Activated CD8-positive, alpha-beta memory T cell treated with anti-CD3 and anti-CD28 coated beads for 24 hours (primary cell): ENCODE data around the gene CYP4F22.
"Not testable (repeated sequence)": the region's sequence is repeated elsewhere in the genome, so short reads cannot be mapped to it uniquely, and the experiment has no call there.

Experiments
- DNase-seq: peaks from one replicate; pipeline ENCODE4 v3.0.0-alpha.2; 2020

The CYP4F22 gene

GRCh38 chr19:15508035-15508710 lies at the start of gene CYP4F22:
Gene CYP4F22 (plus strand): TSS chr19:15508525. CDS start chr19:15525337, 16,812 bp downstream.
- DNase-seq: peak; percentile 73

DNA sequence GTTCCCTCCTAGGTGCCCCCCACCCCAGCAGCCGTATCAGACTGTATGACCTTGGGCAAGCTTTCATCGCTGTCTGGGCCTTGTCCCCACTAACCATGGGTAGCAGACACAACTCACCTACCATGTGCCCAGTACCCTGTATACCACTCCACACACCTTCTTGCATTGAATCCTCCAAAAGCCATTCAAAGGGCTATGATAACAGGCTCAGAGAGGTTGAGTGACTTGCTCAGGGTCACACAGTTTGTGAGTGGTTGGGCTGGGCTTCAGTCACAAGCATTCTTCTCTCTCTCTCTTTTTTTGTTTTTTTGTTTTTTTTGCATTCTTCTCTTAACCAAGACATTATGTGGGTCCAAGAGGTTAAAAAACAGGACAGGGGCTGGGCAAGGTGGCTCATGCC lies 46.6 kb upstream of the CYP4F22 start:
- DNase-seq: no peak

DNA sequence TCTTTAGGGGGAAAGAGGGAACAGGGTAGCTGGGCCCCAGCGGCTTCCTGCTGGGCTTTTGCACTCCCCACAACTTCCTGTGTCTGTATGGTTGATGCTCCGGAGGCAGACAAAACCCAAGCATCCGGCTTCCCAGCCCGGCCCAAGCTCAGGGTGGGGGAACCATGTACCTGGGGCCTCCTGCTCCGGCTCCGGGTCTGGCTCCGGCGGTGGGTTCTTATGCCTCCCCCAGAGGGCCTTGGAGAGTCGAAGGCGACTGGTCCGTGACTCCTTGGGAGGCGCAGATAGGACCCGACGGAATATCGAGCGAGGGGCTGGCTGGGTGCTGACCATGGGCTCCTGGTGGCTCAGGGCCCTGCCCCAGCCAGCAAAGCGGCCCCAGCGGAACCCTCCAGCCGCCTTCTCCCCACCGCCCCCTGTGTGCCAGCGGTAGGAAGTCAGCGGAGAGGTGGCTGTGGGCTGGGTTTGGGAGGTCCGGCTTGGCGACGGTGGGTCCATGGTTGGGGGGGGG lies 44.4 kb upstream of the CYP4F22 start:
- peak; percentile 89 for DNase-seq

- peak; percentile 85 for DNase-seq
Observed at GRCh38 chr19:15464394-15465385, 43.6 kb upstream of the CYP4F22 start, which contains the start of gene RASAL3. Gene RASAL3 (minus strand): TSS chr19:15464544. CDS start chr19:15464358, 186 bp downstream.

DNA sequence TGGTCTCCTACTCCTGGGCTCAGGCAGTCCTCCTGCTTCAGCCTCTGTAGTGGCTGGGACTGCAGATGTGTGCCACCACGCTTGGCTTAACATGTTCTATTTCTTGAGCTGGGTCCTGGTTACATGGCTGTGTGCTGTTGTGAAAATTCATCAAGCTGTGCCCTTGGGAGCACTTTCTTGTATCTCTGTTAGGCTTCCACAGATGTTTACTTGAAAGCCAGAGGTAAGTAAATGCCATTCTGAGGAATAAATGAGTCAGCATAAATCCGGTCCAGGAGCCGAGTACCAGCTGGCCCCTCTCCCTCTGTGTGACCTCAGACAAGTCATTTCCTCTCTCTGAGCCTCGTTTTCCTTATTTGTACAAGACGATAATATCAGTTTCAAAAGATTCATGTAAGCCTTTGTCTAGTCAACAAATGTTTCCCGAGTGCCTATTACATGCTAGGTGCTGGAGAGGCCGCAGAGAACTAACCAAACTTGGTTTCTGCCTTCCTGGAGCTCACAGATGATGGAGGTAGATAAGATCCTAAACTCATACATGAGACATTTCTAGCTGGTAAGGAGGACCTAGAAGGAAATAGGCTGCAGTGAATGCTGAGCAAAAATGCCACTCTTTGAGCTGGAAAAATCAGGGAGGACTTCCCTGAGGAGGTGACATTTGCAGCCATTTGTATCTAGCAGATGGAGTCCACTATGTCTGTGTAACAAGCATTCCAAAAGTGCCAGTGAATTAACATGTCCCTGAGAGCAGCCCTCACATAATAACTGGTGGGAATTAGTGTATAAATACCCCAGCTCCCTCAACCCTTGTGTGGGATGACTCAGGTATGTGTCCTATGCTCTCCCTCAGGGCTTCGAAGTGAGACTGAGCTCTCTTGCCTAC lies 41.2 kb upstream of the CYP4F22 start:
- peak; percentile 72 for DNase-seq

DNA sequence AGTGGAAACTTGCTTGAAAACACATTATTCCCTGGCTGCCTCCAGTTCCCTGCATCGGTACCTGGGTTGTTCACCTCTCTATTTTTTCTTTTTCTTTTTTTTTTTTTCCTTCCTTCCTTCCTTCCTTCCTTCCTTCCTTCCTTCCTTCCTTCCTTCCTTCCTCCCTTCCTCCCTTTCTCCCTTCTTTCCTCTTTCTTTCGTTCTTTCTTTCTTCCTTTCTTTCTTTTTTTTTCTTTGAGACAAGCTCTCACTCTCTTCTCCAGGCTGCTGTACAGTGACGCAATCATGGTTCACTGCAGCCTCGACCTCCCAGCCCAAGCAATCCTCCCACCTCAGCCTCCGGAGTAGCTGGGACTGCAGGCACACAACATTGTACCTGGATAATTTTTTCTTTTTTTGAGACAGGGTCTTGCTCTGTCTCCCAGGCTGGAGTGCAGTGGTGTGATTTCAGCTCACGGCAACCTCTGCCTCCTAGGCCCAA lies 40.6 kb upstream of the CYP4F22 start:
- DNase-seq: no peak

DNA sequence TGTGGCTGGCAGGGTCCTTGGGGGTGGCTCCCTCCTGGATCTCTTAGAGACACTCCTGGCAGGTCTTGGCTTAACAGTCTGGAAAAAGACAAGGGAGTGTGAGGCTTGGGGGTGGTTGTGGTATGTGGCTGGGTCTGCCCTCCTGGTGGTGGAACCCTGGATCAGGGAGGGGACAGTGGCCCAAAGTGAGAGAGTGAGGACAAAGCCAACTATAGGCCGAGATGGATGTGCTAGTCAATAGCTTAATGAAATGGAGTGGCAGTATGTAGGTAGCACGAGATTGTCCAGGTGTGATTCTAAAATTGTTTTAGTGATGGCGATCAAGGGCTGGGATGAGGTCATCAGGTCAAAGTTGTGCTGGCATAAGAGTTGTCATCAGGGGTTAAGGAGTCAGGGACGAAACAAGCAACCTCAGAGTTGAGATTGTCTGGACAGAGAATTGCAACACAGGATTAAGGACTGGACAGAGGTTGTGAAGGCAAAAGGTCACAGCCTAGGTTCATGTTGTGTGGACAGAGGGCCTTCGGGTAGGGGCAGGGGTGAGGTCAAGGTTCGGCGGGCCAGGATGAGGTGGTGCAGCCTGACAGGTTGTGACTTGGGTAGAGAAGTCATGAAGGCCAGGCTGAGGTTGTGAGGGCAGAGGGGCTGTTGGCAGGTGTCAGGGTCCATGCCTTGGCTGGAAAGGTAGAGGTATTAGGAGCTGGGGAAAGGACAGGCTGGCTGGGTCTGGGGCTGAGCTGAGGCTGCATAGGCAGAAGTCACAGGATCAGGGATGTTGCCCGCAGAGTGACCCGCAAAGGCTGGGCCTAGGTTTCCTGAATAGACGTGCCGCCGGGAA lies 39.4 kb upstream of the CYP4F22 start:
- no peak for DNase-seq

- peak; percentile 71 for DNase-seq
Observed at GRCh38 chr19:15469513-15470297, 38.6 kb upstream of the CYP4F22 start.

DNA sequence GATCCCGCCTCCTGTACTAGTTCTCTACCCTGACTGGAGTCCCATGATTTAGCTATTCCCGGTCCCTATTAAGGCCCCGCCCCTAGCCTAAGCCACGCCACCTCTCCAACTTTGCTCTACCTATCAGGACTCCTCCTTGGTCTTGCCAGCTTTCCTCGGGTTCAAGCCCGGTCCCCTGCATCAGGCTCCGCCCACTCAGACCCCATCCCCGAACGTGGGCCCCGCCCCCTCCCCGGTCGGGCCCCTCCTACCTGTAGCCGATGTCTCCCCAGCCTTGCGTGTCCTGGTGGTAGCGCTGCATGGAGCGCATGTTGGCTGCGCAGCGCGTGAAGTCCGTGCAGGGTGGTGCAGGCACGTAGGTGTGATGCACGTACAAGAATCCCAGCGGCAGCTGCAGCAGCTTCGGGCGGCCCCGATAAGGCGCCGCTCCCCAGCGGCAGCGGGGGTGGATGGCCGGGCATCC lies 36.7 kb upstream of the CYP4F22 start:
- DNase-seq: no peak

DNA sequence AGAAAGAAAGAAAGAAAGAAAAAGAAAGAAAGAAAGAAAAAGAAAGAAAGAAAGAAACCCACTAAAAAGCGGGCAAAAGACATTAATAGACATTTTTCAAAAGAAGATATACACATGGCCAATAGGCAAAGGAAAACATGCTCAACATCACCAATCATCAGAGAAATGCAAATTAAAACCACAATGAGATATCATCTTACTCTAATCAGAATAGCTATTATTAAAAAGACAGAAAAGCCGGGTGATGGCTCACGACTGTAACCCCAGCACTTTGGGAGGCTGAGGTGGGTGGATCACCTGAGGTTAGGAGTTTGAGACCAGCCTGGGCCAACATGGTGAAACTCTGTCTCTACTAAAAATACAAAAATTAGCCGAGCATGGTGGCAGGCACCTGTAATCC lies 34.5 kb upstream of the CYP4F22 start:
- not testable (repeated sequence) for DNase-seq

- DNase-seq: no peak
Observed at GRCh38 chr19:15475169-15475568, 33.2 kb upstream of the CYP4F22 start.

- DNase-seq: no peak
Observed at GRCh38 chr19:15475611-15476010, 32.7 kb upstream of the CYP4F22 start.

DNA sequence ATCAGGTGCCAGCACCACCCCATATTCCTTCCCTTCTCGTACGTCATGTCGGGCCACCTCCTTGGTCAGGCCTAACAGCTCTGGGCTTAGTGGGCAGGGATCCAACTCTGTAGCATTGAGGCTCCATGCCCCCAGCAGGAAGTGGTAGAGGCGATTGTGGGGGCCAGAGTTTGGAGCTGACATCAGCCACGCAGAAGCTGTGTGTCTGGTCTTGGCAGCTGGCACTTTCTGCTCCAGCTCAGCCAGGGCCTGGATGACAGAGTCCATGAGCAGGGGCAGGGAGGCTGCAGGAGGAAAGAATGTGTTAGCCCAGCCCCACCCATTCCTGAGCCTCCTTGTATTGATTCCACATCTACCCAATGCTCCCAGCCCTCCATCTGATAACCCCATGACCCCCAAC lies 32.0 kb upstream of the CYP4F22 start:
- DNase-seq: no peak

- DNase-seq: no peak
Observed at GRCh38 chr19:15479391-15480345, 28.7 kb upstream of the CYP4F22 start, which contains the start of gene PGLYRP2. Gene PGLYRP2 (minus strand): TSS chr19:15479501. CDS start chr19:15479371, 130 bp downstream.

- DNase-seq: not testable (repeated sequence)
Observed at GRCh38 chr19:15480996-15481395, 27.3 kb upstream of the CYP4F22 start.

- DNase-seq: not testable (repeated sequence)
Observed at GRCh38 chr19:15485768-15486167, 22.6 kb upstream of the CYP4F22 start.

DNA sequence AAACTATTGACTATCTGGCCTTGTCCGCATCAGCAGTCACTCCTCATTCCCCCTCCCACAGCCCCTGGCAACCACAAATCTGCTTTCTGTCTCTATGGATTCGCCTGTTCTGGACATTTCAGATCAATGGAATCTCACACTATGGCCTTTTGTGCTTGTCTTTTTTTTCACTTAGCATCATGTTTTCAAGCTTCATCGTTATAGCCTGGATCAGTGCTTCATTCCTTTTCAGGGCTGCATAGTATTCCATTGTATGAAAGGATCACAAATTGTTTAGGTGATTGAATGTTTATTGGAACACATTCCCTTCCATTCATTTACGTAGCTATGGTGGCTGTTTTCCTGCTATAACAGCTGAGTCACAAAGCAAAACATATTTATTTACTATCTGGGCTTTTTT lies 21.3 kb upstream of the CYP4F22 start:
- no peak for DNase-seq

DNA sequence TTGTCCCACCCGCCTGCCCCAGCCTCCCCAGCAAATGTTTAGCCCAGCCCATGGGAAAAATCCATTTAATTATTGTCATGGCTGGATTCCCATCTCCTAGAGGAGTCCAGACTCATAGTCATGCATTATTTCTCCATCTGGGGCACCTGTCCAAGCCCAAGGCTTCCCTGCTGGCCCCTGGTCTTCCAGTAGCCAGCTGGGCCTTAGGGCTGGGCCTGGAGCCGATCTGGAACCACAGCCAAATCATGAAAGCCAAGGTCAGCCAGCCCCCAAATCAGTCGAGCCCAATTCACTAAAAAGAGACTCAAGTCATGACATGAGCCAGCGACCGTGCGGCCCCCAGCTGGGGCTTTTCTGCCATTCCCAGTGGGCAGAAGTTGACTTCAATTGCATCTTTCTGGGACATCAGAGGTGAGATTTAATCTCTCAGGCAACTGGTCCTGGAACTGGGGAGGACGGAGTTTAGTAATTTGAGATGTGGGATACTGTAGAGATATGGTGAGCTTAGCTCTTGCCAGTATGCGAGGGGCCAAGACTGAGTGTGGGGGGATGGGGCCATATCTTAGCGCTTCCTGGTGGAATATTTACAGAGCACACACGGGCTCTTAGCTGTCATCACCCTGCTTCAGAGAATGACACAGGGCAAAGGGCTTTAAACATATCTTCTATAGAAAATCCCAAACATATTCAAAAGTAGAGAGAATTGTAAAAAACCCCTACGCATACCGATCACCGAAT lies 19.7 kb upstream of the CYP4F22 start:
- DNase-seq: no peak
